GM12891 (cell line): ENCODE results near the gene CPLANE2.
A peak's percentile ranks its signal among the peaks of the same experiment; 100 is the strongest.

Experiments
- DNase-seq: peaks from one replicate; pipeline ENCODE4 v3.0.0; 2011; ENCODE audit warnings: low spot score; ENCODE audit not compliant: insufficient read length
- FAIRE-seq: peaks from 2 replicates; lab custom pipeline; 2011; peaks lifted over from hg19 to GRCh38; lab: Jason Lieb, UNC
- PAX5 ChIP-seq: IDR thresholded peaks from 2 replicates; pipeline ENCODE4 v1.6.1; 2011; ENCODE audit warnings: low read length, moderate library complexity, mild to moderate bottlenecking; ENCODE audit not compliant: insufficient read depth, severe bottlenecking
- POLR2A ChIP-seq: IDR thresholded peaks from 2 replicates; pipeline ENCODE4 v1.6.1; 2011; ENCODE audit warnings: low read depth, low read length, control low read depth
- POLR2AphosphoS5 ChIP-seq: IDR thresholded peaks from 2 replicates; pipeline ENCODE4 v1.6.1; 2011; ENCODE audit warnings: low read depth, low read length, control low read depth
- POU2F2 ChIP-seq: IDR thresholded peaks from 2 replicates; pipeline ENCODE4 v1.6.1; 2011; ENCODE audit warnings: low read depth, mild to moderate bottlenecking, control low read depth, low read length, moderate library complexity
- SPI1 ChIP-seq: IDR thresholded peaks from 2 replicates; pipeline ENCODE4 v1.6.1; 2011; ENCODE audit warnings: low read depth, low read length, control low read depth
- TAF1 ChIP-seq: IDR thresholded peaks from 2 replicates; pipeline ENCODE4 v1.6.1; 2011; ENCODE audit warnings: low read depth, low read length, control low read depth

Gene CPLANE2

GRCh38 chr1:16195518-16195905 lies 41.5 kb downstream of the CPLANE2 start:
- FAIRE-seq = no peak
- TF ChIP-seq SPI1 = no peak
- no peak for TF ChIP-seq PAX5
- no peak for TF ChIP-seq POLR2AphosphoS5
- no peak for TF ChIP-seq TAF1
- no peak for TF ChIP-seq POLR2A
- no peak for TF ChIP-seq POU2F2
- no peak for DNase-seq

- FAIRE-seq (no peak), DNase-seq (no peak)
- TF ChIP-seq POU2F2 (no peak), POLR2A (no peak), PAX5 (no peak), SPI1 (no peak), TAF1 (no peak), POLR2AphosphoS5 (no peak)
Measured at GRCh38 chr1:16191916-16192546, 45.0 kb downstream of the CPLANE2 start.

DNA sequence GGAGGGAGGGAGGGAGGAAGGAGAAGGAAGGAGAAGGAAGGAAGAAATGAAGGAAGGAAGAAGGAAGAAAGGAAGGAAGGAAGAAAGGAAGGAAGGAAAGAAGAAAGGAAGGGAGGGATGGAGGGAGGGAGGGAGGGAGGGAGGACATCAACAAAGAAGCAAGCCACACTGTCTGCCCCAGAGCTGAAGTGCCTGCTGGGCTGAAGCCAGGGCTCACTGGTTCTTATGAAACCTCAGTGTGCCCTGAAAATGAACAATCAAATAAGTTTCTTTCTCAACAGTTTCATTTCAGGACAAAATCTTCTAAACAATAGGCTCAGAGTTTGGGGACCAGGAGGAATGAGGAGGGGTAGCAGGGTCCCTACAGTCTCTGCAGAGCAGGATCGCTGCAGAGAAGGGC lies 45.7 kb downstream of the CPLANE2 start:
- DNase-seq (no peak), FAIRE-seq (no peak)
- TF ChIP-seq POU2F2 (no peak), SPI1 (no peak), POLR2AphosphoS5 (no peak), POLR2A (no peak)

DNA sequence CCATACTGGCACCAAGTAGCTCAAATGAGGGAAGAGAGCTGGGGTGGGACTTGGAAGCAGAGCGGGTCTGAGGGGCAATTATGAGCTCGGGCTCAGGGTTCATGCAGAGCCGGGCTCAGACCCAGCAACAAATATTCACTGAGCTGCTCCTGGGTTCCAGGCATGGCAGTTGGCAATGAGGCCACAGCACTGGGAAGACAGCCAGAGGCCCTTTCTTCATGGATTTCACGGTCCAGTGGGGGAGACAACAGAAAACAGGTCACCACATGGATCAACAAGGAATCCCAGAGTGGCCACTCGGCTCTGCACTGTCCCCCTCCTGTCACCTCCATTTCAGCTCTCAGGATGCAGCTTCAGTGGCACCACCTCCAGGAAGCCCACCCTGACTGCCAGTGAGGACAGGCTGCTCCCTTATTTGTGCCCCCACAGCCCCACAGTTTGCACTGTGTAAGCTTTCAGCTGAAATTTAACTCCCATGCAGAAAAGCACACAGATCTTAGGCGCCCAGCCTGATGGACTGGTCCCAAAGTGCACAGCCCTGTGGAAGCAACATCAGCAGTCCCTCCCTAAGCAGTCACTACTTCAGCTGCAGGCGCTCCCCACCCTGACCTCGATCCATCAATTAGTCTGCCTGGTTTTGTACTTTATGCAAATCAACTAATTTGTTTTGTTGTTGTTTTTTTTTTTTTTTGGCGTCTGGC lies 46.9 kb downstream of the CPLANE2 start:
- no peak for DNase-seq
- FAIRE-seq = no peak
- TF ChIP-seq POU2F2 (no peak), POLR2AphosphoS5 (no peak), TAF1 (no peak), PAX5 (no peak), SPI1 (no peak), POLR2A (no peak)

- DNase-seq = no peak
- FAIRE-seq = no peak
- TF ChIP-seq TAF1 = no peak
Measured at GRCh38 chr1:16189003-16189402, 48.0 kb downstream of the CPLANE2 start.

- peak; percentile 95 for FAIRE-seq
- TF ChIP-seq PAX5 (no peak), POU2F2 (no peak)
- peak; percentile 84 for DNase-seq
Measured at GRCh38 chr1:16187748-16188401, 49.1 kb downstream of the CPLANE2 start.

GRCh38 chr1:16186655-16187235 lies 50.2 kb downstream of the CPLANE2 start:
- FAIRE-seq = no peak
- DNase-seq = no peak
- TF ChIP-seq TAF1 (no peak), POLR2A (no peak), POLR2AphosphoS5 (no peak), SPI1 (no peak), PAX5 (no peak), POU2F2 (no peak)

GRCh38 chr1:16184557-16185303 lies 52.3 kb downstream of the CPLANE2 start:
- no peak for FAIRE-seq
- TF ChIP-seq PAX5 (no peak), POU2F2 (no peak), POLR2A (no peak), SPI1 (no peak), POLR2AphosphoS5 (no peak), TAF1 (no peak)
- no peak for DNase-seq

DNA sequence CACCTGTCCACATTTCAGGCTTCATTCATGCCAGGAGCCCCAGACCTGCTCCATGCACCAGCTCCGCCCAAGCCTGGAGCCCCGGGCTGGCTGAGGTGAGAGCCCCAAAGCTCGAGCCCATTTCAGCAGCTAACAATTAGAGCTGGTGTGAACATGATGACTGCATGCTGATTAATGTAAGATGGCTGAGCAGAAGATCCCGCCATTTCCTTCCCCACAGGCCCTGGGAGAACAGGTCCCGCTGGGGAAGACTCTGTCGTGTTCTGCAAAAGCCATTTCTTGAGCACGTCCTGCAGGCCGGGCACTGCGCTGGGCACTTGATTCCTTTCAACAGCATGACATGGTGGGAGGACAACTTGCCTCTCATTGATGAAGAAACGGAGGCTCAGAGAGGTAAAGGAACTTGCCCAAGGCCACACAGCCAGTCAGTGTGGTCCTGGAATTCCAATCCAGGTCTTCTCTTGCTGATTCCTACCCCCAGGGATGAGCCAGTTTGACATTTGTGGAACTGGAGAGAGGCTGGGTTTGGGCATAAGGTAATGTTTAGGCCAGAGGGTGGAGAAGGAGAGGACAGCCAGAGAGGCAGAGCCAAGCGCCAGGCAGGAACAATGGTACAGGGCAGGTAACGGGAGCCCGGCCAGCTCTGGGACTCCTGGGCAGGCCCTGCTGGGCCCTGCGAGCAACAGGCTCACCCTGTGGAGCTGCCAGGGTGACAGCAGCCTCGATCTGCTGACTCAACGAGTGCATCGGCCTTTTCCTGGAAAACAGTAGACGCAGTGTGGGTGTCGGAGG lies 53.0 kb downstream of the CPLANE2 start:
- FAIRE-seq (no peak), DNase-seq (no peak)
- no peak for TF ChIP-seq POLR2A
- no peak for TF ChIP-seq POU2F2
- TF ChIP-seq SPI1 = no peak
- TF ChIP-seq TAF1 = no peak
- TF ChIP-seq POLR2AphosphoS5 = no peak
- no peak for TF ChIP-seq PAX5
